ENCODE measurements around the gene GASK1A.

DNA sequence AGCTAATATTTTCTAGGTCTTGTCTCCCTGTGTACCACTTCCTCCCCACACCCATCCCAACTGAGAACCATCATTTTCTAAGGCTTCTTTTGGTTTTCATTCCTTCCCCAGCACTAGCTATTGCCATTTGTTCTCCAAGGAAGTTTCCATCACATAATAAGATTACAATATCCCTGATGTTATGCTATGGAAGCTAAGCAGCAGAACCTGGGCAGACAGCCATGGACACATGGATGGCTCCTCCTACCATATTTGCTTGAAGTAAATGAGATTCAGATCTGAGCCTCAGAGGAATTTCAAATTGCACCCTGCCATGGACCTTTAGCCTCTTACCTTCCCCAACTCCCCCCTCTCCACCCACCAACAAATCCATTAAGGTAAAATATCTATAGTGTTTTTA lies 31.5 kb downstream of the GASK1A start:
- TF ChIP-seq, protein P1, sequence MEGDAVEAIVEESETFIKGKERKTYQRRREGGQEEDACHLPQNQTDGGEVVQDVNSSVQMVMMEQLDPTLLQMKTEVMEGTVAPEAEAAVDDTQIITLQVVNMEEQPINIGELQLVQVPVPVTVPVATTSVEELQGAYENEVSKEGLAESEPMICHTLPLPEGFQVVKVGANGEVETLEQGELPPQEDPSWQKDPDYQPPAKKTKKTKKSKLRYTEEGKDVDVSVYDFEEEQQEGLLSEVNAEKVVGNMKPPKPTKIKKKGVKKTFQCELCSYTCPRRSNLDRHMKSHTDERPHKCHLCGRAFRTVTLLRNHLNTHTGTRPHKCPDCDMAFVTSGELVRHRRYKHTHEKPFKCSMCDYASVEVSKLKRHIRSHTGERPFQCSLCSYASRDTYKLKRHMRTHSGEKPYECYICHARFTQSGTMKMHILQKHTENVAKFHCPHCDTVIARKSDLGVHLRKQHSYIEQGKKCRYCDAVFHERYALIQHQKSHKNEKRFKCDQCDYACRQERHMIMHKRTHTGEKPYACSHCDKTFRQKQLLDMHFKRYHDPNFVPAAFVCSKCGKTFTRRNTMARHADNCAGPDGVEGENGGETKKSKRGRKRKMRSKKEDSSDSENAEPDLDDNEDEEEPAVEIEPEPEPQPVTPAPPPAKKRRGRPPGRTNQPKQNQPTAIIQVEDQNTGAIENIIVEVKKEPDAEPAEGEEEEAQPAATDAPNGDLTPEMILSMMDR (conservative IDR thresholded peaks at IDR 0.05; ENCODE audit: low read depth in 2 of 2), result no peak
- no peak for TF ChIP-seq EZH2 (IDR thresholded peaks at IDR 0.05; ENCODE audit: low read depth, unreplicated experiment)
- no peak for TF ChIP-seq EZH2phosphoT487 (IDR thresholded peaks at IDR 0.05; ENCODE audit: unreplicated experiment)
- no peak for TF ChIP-seq POLR2AphosphoS5 (IDR thresholded peaks at IDR 0.05; ENCODE audit: low read depth)
- TF ChIP-seq, protein P2, sequence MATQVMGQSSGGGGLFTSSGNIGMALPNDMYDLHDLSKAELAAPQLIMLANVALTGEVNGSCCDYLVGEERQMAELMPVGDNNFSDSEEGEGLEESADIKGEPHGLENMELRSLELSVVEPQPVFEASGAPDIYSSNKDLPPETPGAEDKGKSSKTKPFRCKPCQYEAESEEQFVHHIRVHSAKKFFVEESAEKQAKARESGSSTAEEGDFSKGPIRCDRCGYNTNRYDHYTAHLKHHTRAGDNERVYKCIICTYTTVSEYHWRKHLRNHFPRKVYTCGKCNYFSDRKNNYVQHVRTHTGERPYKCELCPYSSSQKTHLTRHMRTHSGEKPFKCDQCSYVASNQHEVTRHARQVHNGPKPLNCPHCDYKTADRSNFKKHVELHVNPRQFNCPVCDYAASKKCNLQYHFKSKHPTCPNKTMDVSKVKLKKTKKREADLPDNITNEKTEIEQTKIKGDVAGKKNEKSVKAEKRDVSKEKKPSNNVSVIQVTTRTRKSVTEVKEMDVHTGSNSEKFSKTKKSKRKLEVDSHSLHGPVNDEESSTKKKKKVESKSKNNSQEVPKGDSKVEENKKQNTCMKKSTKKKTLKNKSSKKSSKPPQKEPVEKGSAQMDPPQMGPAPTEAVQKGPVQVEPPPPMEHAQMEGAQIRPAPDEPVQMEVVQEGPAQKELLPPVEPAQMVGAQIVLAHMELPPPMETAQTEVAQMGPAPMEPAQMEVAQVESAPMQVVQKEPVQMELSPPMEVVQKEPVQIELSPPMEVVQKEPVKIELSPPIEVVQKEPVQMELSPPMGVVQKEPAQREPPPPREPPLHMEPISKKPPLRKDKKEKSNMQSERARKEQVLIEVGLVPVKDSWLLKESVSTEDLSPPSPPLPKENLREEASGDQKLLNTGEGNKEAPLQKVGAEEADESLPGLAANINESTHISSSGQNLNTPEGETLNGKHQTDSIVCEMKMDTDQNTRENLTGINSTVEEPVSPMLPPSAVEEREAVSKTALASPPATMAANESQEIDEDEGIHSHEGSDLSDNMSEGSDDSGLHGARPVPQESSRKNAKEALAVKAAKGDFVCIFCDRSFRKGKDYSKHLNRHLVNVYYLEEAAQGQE (IDR thresholded peaks at IDR 0.05; ENCODE audit: unreplicated experiment), result no peak
- TF ChIP-seq JUNB (IDR thresholded peaks at IDR 0.05; ENCODE audit: unreplicated experiment), result no peak
- TF ChIP-seq, protein P3, sequence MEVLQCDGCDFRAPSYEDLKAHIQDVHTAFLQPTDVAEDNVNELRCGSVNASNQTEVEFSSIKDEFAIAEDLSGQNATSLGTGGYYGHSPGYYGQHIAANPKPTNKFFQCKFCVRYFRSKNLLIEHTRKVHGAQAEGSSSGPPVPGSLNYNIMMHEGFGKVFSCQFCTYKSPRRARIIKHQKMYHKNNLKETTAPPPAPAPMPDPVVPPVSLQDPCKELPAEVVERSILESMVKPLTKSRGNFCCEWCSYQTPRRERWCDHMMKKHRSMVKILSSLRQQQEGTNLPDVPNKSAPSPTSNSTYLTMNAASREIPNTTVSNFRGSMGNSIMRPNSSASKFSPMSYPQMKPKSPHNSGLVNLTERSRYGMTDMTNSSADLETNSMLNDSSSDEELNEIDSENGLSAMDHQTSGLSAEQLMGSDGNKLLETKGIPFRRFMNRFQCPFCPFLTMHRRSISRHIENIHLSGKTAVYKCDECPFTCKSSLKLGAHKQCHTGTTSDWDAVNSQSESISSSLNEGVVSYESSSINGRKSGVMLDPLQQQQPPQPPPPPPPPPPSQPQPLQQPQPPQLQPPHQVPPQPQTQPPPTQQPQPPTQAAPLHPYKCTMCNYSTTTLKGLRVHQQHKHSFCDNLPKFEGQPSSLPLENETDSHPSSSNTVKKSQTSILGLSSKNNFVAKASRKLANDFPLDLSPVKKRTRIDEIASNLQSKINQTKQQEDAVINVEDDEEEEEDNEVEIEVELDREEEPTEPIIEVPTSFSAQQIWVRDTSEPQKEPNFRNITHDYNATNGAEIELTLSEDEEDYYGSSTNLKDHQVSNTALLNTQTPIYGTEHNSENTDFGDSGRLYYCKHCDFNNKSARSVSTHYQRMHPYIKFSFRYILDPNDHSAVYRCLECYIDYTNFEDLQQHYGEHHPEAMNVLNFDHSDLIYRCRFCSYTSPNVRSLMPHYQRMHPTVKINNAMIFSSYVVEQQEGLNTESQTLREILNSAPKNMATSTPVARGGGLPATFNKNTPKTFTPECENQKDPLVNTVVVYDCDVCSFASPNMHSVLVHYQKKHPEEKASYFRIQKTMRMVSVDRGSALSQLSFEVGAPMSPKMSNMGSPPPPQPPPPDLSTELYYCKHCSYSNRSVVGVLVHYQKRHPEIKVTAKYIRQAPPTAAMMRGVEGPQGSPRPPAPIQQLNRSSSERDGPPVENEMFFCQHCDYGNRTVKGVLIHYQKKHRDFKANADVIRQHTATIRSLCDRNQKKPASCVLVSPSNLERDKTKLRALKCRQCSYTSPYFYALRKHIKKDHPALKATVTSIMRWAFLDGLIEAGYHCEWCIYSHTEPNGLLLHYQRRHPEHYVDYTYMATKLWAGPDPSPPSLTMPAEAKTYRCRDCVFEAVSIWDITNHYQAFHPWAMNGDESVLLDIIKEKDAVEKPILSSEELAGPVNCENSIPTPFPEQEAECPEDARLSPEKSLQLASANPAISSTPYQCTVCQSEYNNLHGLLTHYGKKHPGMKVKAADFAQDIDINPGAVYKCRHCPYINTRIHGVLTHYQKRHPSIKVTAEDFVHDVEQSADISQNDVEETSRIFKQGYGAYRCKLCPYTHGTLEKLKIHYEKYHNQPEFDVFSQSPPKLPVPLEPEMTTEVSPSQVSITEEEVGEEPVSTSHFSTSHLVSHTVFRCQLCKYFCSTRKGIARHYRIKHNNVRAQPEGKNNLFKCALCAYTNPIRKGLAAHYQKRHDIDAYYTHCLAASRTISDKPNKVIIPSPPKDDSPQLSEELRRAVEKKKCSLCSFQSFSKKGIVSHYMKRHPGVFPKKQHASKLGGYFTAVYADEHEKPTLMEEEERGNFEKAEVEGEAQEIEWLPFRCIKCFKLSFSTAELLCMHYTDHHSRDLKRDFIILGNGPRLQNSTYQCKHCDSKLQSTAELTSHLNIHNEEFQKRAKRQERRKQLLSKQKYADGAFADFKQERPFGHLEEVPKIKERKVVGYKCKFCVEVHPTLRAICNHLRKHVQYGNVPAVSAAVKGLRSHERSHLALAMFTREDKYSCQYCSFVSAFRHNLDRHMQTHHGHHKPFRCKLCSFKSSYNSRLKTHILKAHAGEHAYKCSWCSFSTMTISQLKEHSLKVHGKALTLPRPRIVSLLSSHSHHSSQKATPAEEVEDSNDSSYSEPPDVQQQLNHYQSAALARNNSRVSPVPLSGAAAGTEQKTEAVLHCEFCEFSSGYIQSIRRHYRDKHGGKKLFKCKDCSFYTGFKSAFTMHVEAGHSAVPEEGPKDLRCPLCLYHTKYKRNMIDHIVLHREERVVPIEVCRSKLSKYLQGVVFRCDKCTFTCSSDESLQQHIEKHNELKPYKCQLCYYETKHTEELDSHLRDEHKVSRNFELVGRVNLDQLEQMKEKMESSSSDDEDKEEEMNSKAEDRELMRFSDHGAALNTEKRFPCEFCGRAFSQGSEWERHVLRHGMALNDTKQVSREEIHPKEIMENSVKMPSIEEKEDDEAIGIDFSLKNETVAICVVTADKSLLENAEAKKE (CRISPR knock-in tag; IDR thresholded peaks at IDR 0.05), result no peak

Measured in GM23338 (cell line).